GM12892 (cell line): Measurements from ENCODE around the gene TOR3A.

Experiments used
- DNase-seq: peaks from one replicate; pipeline ENCODE4 v3.0.0; 2011; ENCODE audit not compliant: insufficient read length
- FAIRE-seq: peaks from 2 replicates; lab custom pipeline; 2011; peaks lifted over from hg19 to GRCh38; lab: Jason Lieb, UNC
- POLR2A ChIP-seq: IDR thresholded peaks from 2 replicates; pipeline ENCODE4 v1.6.1; 2011; ENCODE audit warnings: low read depth, low read length, control low read depth
- POLR2AphosphoS5 ChIP-seq: IDR thresholded peaks from 2 replicates; pipeline ENCODE4 v1.6.1; 2011; ENCODE audit warnings: low read depth, low read length, control low read depth
- TAF1 ChIP-seq: IDR thresholded peaks from 2 replicates; pipeline ENCODE4 v1.6.1; 2011; ENCODE audit warnings: low read depth, mild to moderate bottlenecking, control low read depth, low read length, borderline replicate concordance

TOR3A gene

DNA sequence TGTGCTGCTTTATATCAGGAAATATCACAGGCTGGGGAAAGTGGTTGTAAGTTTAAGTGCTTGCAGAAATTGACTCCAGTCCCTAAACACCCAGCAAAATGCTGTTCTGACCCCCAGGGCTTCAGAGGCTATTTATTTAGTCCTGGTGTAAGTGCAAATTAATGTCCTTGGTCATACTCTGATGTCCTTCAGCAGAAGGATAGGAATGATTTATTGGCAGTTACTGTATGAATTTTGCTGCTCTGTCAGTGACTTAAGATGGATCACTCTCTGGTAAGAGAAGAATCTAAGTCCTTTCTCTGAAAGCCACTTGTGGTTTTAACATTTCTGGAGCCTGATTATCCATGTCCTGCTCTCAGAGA, 34.3 kb upstream of the TOR3A start:
- TF ChIP-seq POLR2AphosphoS5 (no peak), TAF1 (no peak), POLR2A (no peak)
- DNase-seq (no peak), FAIRE-seq (no peak)

DNA sequence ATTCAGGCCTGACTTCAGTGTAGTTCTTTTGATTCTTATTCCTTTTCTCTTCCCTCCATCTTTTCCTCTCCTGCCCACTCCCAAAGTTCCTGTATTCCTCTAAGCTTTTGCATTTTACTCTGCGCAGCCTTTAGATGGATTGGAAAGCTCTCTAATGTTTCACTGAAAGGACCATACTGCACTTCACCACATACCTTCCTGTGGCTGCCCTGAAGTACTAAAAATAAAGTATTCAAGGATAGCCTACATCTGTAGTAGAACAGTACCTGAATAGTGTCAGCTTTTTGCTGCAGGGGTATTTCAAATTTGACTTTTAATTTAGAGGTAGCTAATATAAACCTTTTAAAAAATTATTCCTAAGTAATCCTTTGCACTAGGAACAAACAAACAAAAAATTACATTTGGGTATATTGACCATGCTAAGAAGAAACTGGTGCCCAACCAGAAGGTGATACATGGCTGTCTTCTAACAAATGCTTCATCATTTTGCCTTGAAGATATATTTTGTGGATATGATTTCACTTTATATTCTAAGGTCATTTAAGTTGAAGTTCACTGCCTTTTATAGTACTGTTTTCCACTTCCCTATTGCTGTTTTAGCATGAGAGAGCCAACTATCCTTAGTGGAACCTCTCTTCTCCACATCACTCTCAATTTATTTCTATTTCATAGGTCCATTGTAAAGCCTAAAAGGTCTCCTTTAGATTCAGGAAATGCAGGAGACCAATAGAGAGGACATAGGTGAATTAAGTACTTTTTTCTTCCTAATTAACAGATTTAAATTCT, 33.3 kb upstream of the TOR3A start:
- no peak for FAIRE-seq
- TF ChIP-seq POLR2AphosphoS5, result no peak
- TF ChIP-seq POLR2A, result no peak
- TF ChIP-seq TAF1, result no peak

DNA sequence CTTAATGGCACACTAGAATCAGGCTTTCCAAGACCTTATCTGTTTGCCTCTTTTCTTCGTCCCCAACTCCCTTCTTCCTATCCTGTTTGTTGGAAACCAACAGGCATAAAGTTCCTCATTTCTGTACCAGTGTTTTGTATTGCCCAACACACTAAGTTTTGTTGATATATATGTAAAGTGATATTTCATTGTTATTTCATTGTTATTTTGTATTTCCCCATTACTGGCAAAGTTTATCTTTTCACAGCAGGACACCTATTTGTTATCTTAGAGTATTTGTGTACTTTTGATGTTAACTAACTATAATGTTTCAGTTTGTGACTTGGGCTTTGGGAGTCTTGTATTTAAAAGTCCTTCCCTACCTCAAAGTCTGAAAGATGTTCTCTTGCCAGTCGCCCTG, 29.1 kb upstream of the TOR3A start:
- TF ChIP-seq TAF1 (no peak), POLR2AphosphoS5 (no peak), POLR2A (no peak)
- DNase-seq (no peak), FAIRE-seq (no peak)

More for the DNA sequence above, 33.3 kb upstream of the TOR3A start:
- DNase-seq, result no peak

- FAIRE-seq (no peak), DNase-seq (no peak)
- TF ChIP-seq POLR2A (no peak), POLR2AphosphoS5 (no peak), TAF1 (no peak)
Measured at GRCh38 chr1:179053486-179053885, 28.4 kb upstream of the TOR3A start.

DNA sequence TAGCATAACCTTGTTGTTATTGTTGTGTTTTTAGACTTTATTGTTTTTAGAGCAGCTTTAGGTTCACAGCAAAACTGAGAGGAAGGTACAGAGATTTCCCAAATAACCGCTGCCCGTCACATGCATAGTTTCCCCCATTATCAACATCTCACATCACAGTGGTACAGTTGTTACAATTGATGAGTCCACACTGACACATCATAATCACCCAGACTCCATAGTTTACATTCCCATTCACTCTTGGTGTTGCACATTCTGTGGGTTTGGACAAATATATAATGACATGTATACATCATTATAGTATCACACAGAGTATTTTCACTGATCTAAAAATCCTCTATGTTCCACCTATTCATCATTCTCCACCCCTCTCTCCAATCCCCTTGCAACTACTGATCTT, 25.9 kb upstream of the TOR3A start:
- no peak for TF ChIP-seq POLR2AphosphoS5
- no peak for TF ChIP-seq POLR2A
- no peak for TF ChIP-seq TAF1
- FAIRE-seq, result no peak
- no peak for DNase-seq

DNA sequence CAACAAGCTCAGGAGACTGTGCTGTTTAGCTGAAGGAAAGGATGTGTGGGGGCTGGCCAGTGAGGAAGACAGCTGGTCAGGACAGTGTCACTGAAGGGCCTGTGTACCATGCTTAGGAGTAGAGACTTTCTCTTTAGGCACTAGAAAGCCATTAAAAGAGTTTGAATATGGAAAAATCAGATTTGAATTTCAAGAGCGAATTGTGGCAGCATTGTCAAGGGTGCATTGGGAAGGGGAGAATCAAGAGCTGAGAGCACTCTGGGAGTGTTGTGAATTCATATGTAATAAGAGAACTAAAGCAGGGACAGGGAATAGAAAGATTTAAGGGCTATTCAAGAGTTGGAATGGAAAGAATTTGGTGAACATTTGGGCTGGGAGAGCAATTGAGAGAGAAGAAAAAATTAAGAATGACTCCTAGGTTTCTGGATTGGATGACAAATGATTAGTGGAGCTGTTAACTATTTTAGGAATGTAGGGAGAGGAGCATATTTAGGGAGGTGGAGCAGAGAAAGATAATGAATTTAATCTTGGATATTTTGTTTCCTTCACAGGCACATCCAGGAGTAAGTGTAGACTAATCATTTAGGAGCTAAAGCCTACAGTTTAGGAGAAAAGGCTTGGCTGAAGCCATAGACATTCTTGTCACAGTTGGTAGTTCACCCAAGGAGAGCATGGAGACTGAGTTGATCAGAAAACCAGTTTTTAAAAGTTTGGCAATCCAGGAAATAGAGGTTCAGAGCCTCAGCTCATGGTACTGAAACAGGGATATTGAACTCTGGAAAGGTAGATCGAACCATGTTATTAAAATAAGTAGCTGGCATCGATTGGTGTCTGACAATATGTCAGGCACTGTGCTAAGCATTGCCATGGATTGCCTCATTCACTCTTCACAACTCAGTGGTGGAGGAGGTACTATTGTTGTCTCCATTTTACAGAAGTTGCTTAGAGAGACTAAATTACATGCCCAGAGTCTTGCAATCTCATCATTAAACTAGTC, 23.1 kb upstream of the TOR3A start:
- FAIRE-seq (no peak), DNase-seq (no peak)
- TF ChIP-seq POLR2AphosphoS5 (no peak), POLR2A (no peak), TAF1 (no peak)

DNA sequence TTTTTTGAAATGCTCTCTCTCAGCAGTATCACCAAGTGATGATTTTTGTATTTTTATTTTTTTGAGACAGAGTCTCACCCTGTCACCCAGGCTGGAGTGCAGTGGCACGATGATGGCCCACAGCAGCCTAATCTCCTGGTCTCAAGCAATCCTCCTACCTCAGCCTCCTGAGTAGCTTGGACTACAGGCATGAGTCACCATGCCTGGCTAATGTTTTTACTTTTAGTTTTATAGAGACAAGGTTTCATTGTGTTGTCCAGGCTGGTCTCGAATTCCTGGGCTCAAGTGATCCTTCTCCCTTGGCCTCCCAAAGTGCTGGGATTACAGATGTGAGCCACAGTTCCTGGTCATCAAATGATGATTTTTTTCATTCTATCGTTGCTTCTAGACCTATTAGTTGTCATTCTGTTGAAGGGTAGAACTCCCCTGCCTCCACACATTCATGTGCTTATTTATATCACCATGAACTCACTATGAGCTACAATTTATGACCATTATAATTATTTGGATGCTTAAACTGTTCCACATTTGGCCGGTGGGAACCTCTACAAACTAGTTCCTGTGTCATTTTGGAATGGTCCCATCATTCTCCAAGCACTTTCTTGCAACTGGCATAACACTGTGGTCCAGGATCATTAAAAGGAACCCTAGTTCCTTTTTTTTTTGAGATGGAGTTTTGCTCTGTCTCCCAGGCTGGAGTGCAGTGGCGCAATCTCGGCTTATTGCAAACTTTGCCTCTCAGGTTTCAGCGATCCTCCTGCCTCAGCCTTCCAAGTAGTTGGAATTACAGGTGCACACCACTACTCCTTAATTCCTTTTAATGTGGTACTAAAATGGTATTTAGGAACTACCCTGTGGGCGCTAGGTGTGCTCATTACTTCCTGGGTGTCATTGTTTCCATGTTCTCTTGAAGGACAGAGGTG, 20.2 kb upstream of the TOR3A start:
- DNase-seq, result no peak
- TF ChIP-seq POLR2A (no peak), TAF1 (no peak), POLR2AphosphoS5 (no peak)
- no peak for FAIRE-seq

DNA sequence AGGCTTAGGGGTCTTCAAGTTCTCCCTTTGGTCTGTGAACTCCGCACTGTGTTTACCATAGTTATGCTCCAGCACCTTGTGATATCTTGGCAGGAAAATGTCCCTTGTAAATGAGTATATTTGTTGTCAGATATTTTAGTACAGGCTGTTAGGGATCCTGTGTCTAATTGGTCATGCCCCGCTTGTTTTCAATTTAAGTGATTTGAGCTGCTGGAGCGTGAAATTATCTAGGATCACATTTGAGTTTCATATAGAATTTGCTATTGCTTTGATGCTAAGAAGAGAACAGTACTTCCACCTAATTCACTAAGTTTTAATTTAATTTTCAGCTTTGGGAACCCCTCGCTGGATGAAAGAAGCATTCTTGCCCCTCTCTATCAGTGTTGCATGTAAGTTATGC, 15.4 kb upstream of the TOR3A start:
- DNase-seq (no peak), FAIRE-seq (no peak)
- TF ChIP-seq POLR2A (no peak), TAF1 (no peak), POLR2AphosphoS5 (no peak)

GRCh38 chr1:179077396-179077795, 4.5 kb upstream of the TOR3A start:
- TF ChIP-seq POLR2AphosphoS5 (no peak), TAF1 (no peak), POLR2A (no peak)
- FAIRE-seq, result no peak
- no peak for DNase-seq

DNA sequence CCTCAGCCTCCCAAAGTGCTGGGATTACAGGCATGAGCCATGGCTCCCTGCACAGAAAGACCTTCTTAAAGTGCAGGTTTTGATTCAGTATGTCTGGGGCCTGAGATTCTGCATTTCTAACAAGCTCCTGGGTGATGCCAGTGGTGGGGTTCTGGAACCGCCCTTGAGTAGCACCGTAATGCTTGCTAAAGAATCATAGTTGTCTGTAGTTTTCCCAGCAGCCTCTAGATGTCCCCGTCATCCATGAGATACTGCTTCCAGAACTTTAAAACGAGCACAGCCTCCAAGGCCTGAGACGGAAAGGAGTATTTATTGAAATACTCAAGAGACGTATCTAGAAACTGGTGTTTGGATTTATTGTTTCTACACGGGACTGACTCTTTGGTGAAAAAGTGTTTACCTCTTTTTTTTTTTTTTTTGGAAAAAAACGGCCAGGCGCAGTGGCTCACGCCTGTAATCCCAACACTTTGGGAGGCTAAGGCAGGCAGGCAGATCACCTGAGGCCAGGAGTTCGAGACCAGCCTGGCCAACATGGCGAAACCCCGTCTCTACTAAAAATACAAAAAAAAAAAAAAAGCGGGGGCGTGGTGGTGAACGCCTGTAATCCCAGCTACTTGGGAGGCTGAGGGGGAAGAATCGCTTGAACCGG, 2.6 kb upstream of the TOR3A start:
- DNase-seq, result no peak
- TF ChIP-seq TAF1 (no peak), POLR2AphosphoS5 (no peak), POLR2A (no peak)
- no peak for FAIRE-seq
